HepG2 (cell line): ENCODE data around the gene MLYCD. TPM values are rescaled to one million over a fixed set of nuclear protein-coding genes. Genes with fewer than 3 reads are reported as not detected.
A peak's percentile ranks its signal among the peaks of the same experiment; 100 is the strongest.

ENCODE experiments used
- CCDC6 ChIP-seq: sonication (generic); formaldehyde crosslinking; IDR thresholded peaks from 2 replicates; pipeline ENCODE4 v1.8.1; 2022; ENCODE audit warnings: mild to moderate bottlenecking, missing genetic modification reagents, moderate library complexity
- ESRRA ChIP-seq: sonication (generic); formaldehyde crosslinking; IDR thresholded peaks from 2 replicates; pipeline ENCODE4 v1.5.1; 2020; ENCODE audit warnings: mild to moderate bottlenecking, low read depth, missing genetic modification reagents
- HDAC2 ChIP-seq: sonication (generic); formaldehyde crosslinking; IDR thresholded peaks from 2 replicates; pipeline ENCODE4 v1.4.0; 2020; ENCODE audit warnings: missing genetic modification reagents
- HES4 ChIP-seq: sonication (generic); formaldehyde crosslinking; IDR thresholded peaks from 2 replicates; pipeline ENCODE4 v1.9.0; 2021; ENCODE audit warnings: mild to moderate bottlenecking, missing genetic modification reagents, borderline replicate concordance
- IRF2 ChIP-seq: IDR thresholded peaks from 2 replicates; pipeline ENCODE4 v1.6.1; 2018; ENCODE audit warnings: missing genetic modification reagents, missing compliant biosample characterization
- KDM5B ChIP-seq: sonication (generic); formaldehyde crosslinking; IDR thresholded peaks from 2 replicates; pipeline ENCODE4 v1.4.0; 2020; ENCODE audit warnings: missing genetic modification reagents, mild to moderate bottlenecking, borderline replicate concordance
- MED8 ChIP-seq: sonication (generic); formaldehyde crosslinking; IDR thresholded peaks from 2 replicates; pipeline ENCODE4 v1.8.1; 2023; ENCODE audit warnings: mild to moderate bottlenecking, missing genetic modification reagents; ENCODE audit not compliant: insufficient replicate concordance
- MXI1 ChIP-seq: IDR thresholded peaks from 3 replicates; pipeline ENCODE4 v1.6.1; 2012; ENCODE audit warnings: low read depth, low read length, inconsistent platforms, borderline replicate concordance
- NR2F1 ChIP-seq, 2 experiments: fragments of 450-650 bp in 1 of 2; formaldehyde crosslinking in 1 of 2; IDR thresholded peaks; 2 replicates each; pipeline versions ENCODE4 v1.5.0 to v1.6.1; 2016 to 2020; ENCODE audit warnings: mild to moderate bottlenecking in 1 of 2, missing compliant biosample characterization in 1 of 2, missing genetic modification reagents in 1 of 2, moderate library complexity in 1 of 2
- PHB2 ChIP-seq: fragments of 450-650 bp; IDR thresholded peaks from 2 replicates; pipeline ENCODE4 v1.6.1; 2018; ENCODE audit not compliant: partially characterized antibody
- THYN1 ChIP-seq: sonication (generic); formaldehyde crosslinking; IDR thresholded peaks from 2 replicates; pipeline ENCODE4 v1.8.1; 2023; ENCODE audit warnings: low read depth, mild to moderate bottlenecking, moderate library complexity, missing genetic modification reagents, borderline replicate concordance
- U2AF2 ChIP-seq: fragments of 200-400 bp; formaldehyde crosslinking; IDR thresholded peaks from 2 replicates; pipeline ENCODE4 v1.6.1; 2017; ENCODE audit warnings: low read depth, mild to moderate bottlenecking, low read length
- YY1 ChIP-seq: IDR thresholded peaks from 2 replicates; pipeline ENCODE4 v1.6.1; 2011; ENCODE audit warnings: low read length, low read depth, moderate library complexity, mild to moderate bottlenecking; ENCODE audit not compliant: insufficient read depth, insufficient replicate concordance
- ZBTB7B ChIP-seq: sonication (generic); formaldehyde crosslinking; IDR thresholded peaks from 2 replicates; pipeline ENCODE4 v1.4.0; 2020; ENCODE audit warnings: missing genetic modification reagents
- ZNF343 ChIP-seq: sonication (generic); formaldehyde crosslinking; IDR thresholded peaks from 2 replicates; pipeline ENCODE4 v1.4.0; 2020; ENCODE audit warnings: mild to moderate bottlenecking, missing genetic modification reagents
- ZNF430 ChIP-seq: sonication (generic); formaldehyde crosslinking; IDR thresholded peaks from 2 replicates; pipeline ENCODE4 v1.9.0; 2021; ENCODE audit warnings: mild to moderate bottlenecking, missing genetic modification reagents
- ZNF446 ChIP-seq: sonication (generic); formaldehyde crosslinking; IDR thresholded peaks from 2 replicates; pipeline ENCODE4 v1.5.0; 2020; ENCODE audit warnings: mild to moderate bottlenecking, missing genetic modification reagents
- ZNF577 ChIP-seq: sonication (generic); formaldehyde crosslinking; IDR thresholded peaks from 2 replicates; pipeline ENCODE4 v1.4.0; 2020; ENCODE audit warnings: mild to moderate bottlenecking, low read depth, missing genetic modification reagents, borderline replicate concordance
- ZNF766 ChIP-seq: sonication (generic); formaldehyde crosslinking; IDR thresholded peaks from 2 replicates; pipeline ENCODE4 v1.5.0; 2020; ENCODE audit warnings: missing genetic modification reagents, borderline replicate concordance
- ZNF768 ChIP-seq: sonication (generic); formaldehyde crosslinking; IDR thresholded peaks from 2 replicates; pipeline ENCODE4 v1.4.0; 2020; ENCODE audit warnings: missing genetic modification reagents
- ZNF782 ChIP-seq: sonication (generic); formaldehyde crosslinking; IDR thresholded peaks from 2 replicates; pipeline ENCODE4 v1.4.0; 2020; ENCODE audit warnings: missing genetic modification reagents, mild to moderate bottlenecking, borderline replicate concordance
- ZNF883 ChIP-seq: sonication (generic); formaldehyde crosslinking; IDR thresholded peaks from 2 replicates; pipeline ENCODE4 v1.5.1; 2020; ENCODE audit warnings: mild to moderate bottlenecking, missing genetic modification reagents; ENCODE audit errors: not compliant biosample characterization
- polyA plus RNA-seq, 8 experiments: library from polyadenylated mRNA; depleted of rRNA in 3 of 8; stranded (reverse) in 7 of 8; unstranded in 1 of 8; fragments of >200 nt; fragmentation: Illumina TruSeq in 4 of 8; extraction: Trizol in 4 of 8; gene quantifications; 2 replicates each; pipeline versions ENCODE4 v1.2.1 to v1.2.3, GENCODE V29; 2011 to 2016; ENCODE audit warnings: low read depth in 4 of 8, missing spikeins in 1 of 8, mixed read lengths in 1 of 8; ENCODE audit not compliant: insufficient read depth in 1 of 8
- total RNA-seq, 5 experiments: library from RNA; depleted of rRNA; stranded (reverse); fragments of >200 nt; fragmentation: Illumina TruSeq; extraction: Trizol; gene quantifications; 2 replicates each; pipeline ENCODE4 v1.2.3, GENCODE V29; 2016; ENCODE audit warnings: low read depth in 1 of 5
- TF ChIP-seq, protein P1 (sequence below): IDR thresholded peaks from 2 replicates; pipeline ENCODE4 v1.6.1; 2012; ENCODE audit warnings: low read length, improper control_type of control experiment
- TF ChIP-seq, protein P2 (sequence below): sonication (generic); formaldehyde crosslinking; IDR thresholded peaks from 2 replicates; pipeline ENCODE4 v1.5.1; 2020; ENCODE audit warnings: missing genetic modification reagents, mild to moderate bottlenecking, borderline replicate concordance

The MLYCD gene
- total and polyA plus RNA-seq, 2 of the 13 experiments (the other 11 are each of a cell fraction or from before 2014, with no cell fraction given) = 1.8 to 4.0 TPM

DNA sequence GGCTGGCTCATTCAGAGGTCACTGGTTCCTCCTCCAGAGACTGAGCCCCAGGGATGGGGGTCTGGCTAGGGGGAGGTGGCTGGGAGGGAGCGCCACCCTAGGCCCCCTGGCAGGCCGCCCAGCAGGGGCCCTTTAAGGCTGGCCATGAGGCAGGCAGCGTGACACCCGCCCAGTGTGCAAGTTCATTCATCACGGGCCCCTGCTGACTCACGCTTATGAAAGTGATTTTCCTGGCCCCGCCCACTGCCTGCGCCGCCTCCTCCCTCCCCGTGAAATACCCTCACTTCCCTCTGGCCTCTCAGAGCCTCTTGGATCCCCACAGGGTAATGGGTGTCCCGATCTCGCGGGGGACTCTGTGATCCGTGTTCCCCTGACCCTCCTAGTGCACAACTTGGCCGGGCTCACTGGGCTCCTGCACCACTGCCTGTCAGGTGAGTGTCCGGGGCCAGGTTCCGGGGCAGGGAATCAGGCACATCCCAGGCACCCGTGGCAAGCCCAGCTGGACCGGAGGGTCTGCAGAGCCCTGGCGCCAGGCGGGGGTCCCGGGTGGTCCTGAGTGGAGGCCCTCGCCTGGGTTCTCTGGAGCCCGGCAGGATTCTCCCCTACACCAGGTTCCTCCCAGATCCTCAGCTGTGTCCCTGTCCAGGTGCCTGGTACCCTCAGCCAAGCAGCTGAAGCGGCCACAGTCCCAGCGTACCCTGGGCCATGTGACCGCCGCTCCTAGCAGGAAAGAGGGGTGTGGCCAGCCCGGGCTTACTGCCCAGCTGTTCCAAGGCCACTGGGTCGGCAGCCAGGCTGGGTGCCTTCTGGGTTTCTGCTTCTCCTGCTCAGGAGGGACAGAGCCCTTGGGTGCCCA, 54.3 kb downstream of the MLYCD start, which contains the start of gene OSGIN1 (continued):
- TF ChIP-seq CCDC6 (peak; percentile 48; the same call in 1 of the 2 replicates), ZNF343 (CRISPR knock-in tag) (peak; percentile 72; the same call in 1 of the 2 replicates), KDM5B (CRISPR knock-in tag) (peak; percentile 67; the same call in 1 of the 2 replicates), PHB2 (no peak), HES4 (CRISPR knock-in tag) (no peak), MXI1 (peak; percentile 81; the same call in 1 of the 3 replicates), U2AF2 (no peak), ZBTB7B (CRISPR knock-in tag) (peak; percentile 83), ZNF782 (CRISPR knock-in tag) (no peak), ZNF577 (no peak), NR2F1 (CRISPR knock-in tag; IDR thresholded peaks at IDR 0.05) (peak; percentile 4 to 31; a peak in 1 of 4 replicates), IRF2 (peak; percentile 45), ZNF766 (CRISPR knock-in tag) (no peak), THYN1 (0 out of 2 replicates have a peak, but pooled peaks have one; percentile 32), YY1 (peak; percentile 56), ZNF430 (CRISPR knock-in tag) (peak; percentile 96), ESRRA (CRISPR knock-in tag) (0 out of 2 replicates have a peak, but pooled peaks have one; percentile 16), HDAC2 (CRISPR knock-in tag) (no peak; the same call in none of the 2 replicates), ZNF446 (CRISPR knock-in tag) (0 out of 2 replicates have a peak, but pooled peaks have one; percentile 13), MED8 (CRISPR knock-in tag) (peak; percentile 64), ZNF883 (CRISPR knock-in tag) (no peak), ZNF768 (0 out of 2 replicates have a peak, but pooled peaks have one; percentile 19)
- TF ChIP-seq, protein P1, sequence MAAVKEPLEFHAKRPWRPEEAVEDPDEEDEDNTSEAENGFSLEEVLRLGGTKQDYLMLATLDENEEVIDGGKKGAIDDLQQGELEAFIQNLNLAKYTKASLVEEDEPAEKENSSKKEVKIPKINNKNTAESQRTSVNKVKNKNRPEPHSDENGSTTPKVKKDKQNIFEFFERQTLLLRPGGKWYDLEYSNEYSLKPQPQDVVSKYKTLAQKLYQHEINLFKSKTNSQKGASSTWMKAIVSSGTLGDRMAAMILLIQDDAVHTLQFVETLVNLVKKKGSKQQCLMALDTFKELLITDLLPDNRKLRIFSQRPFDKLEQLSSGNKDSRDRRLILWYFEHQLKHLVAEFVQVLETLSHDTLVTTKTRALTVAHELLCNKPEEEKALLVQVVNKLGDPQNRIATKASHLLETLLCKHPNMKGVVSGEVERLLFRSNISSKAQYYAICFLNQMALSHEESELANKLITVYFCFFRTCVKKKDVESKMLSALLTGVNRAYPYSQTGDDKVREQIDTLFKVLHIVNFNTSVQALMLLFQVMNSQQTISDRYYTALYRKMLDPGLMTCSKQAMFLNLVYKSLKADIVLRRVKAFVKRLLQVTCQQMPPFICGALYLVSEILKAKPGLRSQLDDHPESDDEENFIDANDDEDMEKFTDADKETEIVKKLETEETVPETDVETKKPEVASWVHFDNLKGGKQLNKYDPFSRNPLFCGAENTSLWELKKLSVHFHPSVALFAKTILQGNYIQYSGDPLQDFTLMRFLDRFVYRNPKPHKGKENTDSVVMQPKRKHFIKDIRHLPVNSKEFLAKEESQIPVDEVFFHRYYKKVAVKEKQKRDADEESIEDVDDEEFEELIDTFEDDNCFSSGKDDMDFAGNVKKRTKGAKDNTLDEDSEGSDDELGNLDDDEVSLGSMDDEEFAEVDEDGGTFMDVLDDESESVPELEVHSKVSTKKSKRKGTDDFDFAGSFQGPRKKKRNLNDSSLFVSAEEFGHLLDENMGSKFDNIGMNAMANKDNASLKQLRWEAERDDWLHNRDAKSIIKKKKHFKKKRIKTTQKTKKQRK = no peak
- TF ChIP-seq, protein P2, sequence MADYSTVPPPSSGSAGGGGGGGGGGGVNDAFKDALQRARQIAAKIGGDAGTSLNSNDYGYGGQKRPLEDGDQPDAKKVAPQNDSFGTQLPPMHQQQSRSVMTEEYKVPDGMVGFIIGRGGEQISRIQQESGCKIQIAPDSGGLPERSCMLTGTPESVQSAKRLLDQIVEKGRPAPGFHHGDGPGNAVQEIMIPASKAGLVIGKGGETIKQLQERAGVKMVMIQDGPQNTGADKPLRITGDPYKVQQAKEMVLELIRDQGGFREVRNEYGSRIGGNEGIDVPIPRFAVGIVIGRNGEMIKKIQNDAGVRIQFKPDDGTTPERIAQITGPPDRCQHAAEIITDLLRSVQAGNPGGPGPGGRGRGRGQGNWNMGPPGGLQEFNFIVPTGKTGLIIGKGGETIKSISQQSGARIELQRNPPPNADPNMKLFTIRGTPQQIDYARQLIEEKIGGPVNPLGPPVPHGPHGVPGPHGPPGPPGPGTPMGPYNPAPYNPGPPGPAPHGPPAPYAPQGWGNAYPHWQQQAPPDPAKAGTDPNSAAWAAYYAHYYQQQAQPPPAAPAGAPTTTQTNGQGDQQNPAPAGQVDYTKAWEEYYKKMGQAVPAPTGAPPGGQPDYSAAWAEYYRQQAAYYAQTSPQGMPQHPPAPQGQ (CRISPR knock-in tag) = no peak
